Stimulated activated CD8-positive, alpha-beta memory T cell treated with anti-CD3 and anti-CD28 coated beads, Interleukin-7, amount 100 ng/mL, for 48 hours (primary cell): ENCODE measurements around the gene PRXL2B.

Source experiments
- DNase-seq, 2 donors: peaks; one replicate each; pipeline ENCODE4 v3.0.0-alpha.2; 2020; ENCODE audit warnings: low read depth in 1 of 2; ENCODE audit errors: extremely low read depth in 1 of 2

PRXL2B gene

GRCh38 chr1:2596530-2597333, 10.2 kb downstream of the PRXL2B start:
- DNase-seq = no peak

- DNase-seq = no peak
Observed at GRCh38 chr1:2597441-2598328, 11.1 kb downstream of the PRXL2B start.

GRCh38 chr1:2598329-2598931, 11.9 kb downstream of the PRXL2B start:
- no peak for DNase-seq

- DNase-seq = no peak
Observed at GRCh38 chr1:2601721-2602303, 15.2 kb downstream of the PRXL2B start.

- no peak for DNase-seq
Observed at GRCh38 chr1:2602311-2602835, 15.8 kb downstream of the PRXL2B start.

- no peak for DNase-seq
Observed at GRCh38 chr1:2602866-2603520, 16.4 kb downstream of the PRXL2B start.

- no peak for DNase-seq
Observed at GRCh38 chr1:2603521-2604155, 17.1 kb downstream of the PRXL2B start.

- no peak for DNase-seq
Observed at GRCh38 chr1:2604156-2604843, 17.7 kb downstream of the PRXL2B start.

- no peak for DNase-seq
Observed at GRCh38 chr1:2604844-2605508, 18.4 kb downstream of the PRXL2B start.

GRCh38 chr1:2605509-2606395, 19.2 kb downstream of the PRXL2B start:
- no peak for DNase-seq

GRCh38 chr1:2606396-2606880, 19.9 kb downstream of the PRXL2B start:
- no peak for DNase-seq

- no peak for DNase-seq
Observed at GRCh38 chr1:2606881-2607621, 20.5 kb downstream of the PRXL2B start.

- DNase-seq = no peak
Observed at GRCh38 chr1:2607641-2608091, 21.1 kb downstream of the PRXL2B start.

- DNase-seq = no peak
Observed at GRCh38 chr1:2609319-2610035, 22.9 kb downstream of the PRXL2B start.

GRCh38 chr1:2610036-2610959, 23.7 kb downstream of the PRXL2B start:
- no peak for DNase-seq
